GM12873 (cell line): ENCODE results near the gene CRX.

Experiments used
- CTCF ChIP-seq: IDR thresholded peaks from 2 replicates; pipeline ENCODE4 v1.5.1; 2012; ENCODE audit warnings: low read depth, mild to moderate bottlenecking, moderate library complexity, low read length, control low read depth; ENCODE audit not compliant: insufficient read depth; ENCODE audit errors: missing control alignments

Gene CRX

GRCh38 chr19:47781590-47782262 is 40.0 kb upstream of the CRX start:
- no peak for TF ChIP-seq CTCF

GRCh38 chr19:47786566-47786965 is 35.2 kb upstream of the CRX start:
- TF ChIP-seq CTCF = no peak

- TF ChIP-seq CTCF = peak; percentile 87
Measured at GRCh38 chr19:47790398-47790814, 31.3 kb upstream of the CRX start.

GRCh38 chr19:47792616-47793015 is 29.1 kb upstream of the CRX start:
- TF ChIP-seq CTCF = no peak

GRCh38 chr19:47794526-47794925 is 27.2 kb upstream of the CRX start:
- TF ChIP-seq CTCF = no peak

- TF ChIP-seq CTCF = no peak
Measured at GRCh38 chr19:47796785-47797184, 25.0 kb upstream of the CRX start.

- TF ChIP-seq CTCF = no peak
Measured at GRCh38 chr19:47797996-47798903, 23.5 kb upstream of the CRX start.
